Measurements from ENCODE around the gene HSPA4. TPM values are rescaled to one million over a fixed set of nuclear protein-coding genes. Genes with fewer than 3 reads are reported as not detected.

Gene HSPA4
- 109 and 117 TPM in 2 replicates for total RNA-seq

DNA sequence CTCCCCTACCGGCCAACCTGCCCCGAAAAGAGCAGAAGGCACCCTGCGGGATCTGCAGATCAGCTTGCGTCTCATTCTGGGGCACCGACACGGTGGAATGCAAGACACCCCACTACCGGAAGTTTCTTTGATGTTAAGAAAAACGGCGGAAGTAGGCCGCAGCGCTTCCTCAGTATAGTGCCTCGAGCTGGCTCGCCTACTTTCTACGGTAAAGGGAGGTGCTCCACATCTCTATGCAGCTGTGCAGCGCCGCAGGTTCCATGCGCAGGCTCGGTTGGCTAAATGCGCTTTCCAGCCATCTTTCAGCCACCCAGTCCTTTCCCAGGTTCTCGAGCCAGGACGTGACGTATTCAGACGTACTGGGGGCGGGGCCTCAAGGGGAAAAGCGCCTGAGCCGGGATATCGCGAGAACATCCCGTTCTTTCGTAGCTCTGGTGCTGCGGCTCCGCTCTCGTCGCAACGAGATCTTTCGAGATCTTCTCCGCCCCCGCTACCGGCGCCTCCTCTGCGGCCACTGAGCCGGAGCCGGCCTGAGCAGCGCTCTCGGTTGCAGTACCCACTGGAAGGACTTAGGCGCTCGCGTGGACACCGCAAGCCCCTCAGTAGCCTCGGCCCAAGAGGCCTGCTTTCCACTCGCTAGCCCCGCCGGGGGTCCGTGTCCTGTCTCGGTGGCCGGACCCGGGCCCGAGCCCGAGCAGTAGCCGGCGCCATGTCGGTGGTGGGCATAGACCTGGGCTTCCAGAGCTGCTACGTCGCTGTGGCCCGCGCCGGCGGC lies at the start of gene HSPA4:
HSPA4 (plus strand) TSS at position 472 of the 775 bp plus-strand sequence; CDS start at position 710, 238 bp downstream.

DNA sequence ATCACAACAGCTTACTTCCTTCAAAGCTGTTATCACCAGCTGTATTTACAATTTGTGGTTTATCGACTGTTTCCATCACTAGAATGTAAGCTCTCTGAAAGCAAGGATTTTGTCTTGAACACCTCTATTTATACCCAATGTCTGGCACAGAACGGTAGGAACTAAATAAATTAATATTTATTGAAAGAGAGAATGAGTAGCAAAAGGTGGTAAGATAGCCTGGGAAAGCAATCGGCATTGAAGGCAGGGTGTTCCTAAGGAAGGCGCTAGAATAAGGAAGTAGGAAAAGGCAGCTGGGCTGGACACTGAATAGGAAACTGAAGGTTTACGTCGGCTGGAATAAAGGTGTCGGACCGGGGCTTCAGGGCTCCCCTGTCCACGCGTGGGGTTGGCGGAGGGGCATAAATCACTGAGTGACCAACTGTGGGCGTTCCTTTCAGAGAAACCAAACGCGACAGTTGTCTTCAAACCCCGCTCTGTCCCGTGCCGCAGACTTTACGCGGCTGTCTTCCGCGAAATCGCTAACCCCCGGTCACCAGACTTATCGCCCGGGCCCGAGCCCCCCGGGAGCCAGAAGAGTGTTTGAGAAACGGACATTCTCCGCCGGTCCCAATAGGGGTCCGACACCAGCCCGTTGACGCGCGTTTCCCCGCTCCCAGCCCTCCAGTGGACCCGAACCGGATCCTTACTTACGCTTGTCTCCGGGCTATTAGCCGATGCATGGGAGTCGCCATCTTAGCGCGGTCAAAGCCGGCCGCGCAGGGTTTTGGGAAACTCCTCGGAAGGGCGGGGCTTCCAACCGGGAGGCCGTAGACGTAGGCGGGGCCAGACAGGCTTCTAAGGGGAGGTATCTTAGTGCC lies 25.8 kb upstream of the HSPA4 start, which contains the start of gene ZCCHC10:
ZCCHC10 (minus strand) TSS at position 746 of the 860 bp plus-strand sequence; CDS start at position 734, 12 bp downstream.

Other genes with a start within 250 kb of the HSPA4 start
- under 0.01 TPM in 1 of 2 replicates, not detected in the other for gene SOWAHA, start 238.7 kb upstream of the HSPA4 start, total RNA-seq
- gene SHROOM1, start 221.4 kb upstream of the HSPA4 start, total RNA-seq: 2.7 and 7.0 TPM in 2 replicates
- gene GDF9, start 185.5 kb upstream of the HSPA4 start, total RNA-seq: 0.26 TPM in 2 replicates
- gene UQCRQ, start 185.4 kb upstream of the HSPA4 start, total RNA-seq: 42.1 and 57.2 TPM in 2 replicates
- 0.26 and 0.30 TPM in 2 replicates for gene LEAP2, start 178.3 kb upstream of the HSPA4 start, total RNA-seq
- gene AFF4, start 88.4 kb upstream of the HSPA4 start, total RNA-seq: 69.4 and 70.2 TPM in 2 replicates
- 7.6 and 9.3 TPM in 2 replicates for gene ZCCHC10, start 25.5 kb upstream of the HSPA4 start, total RNA-seq

Data from smooth muscle cell of the pulmonary artery (primary cell).